Keratinocyte (primary cell): Measurements from ENCODE around the gene TINAGL1.

Source experiments
- EZH2 ChIP-seq: IDR thresholded peaks from one replicate; pipeline ENCODE4 v1.6.1; 2012; ENCODE audit warnings: inconsistent platforms, mild to moderate bottlenecking, low read length, moderate library complexity
- TF ChIP-seq, protein P1 (sequence below), 3 experiments: IDR thresholded peaks in 1 of 3; conservative IDR thresholded peaks in 1 of 3; optimal IDR thresholded peaks in 1 of 3; 2 replicates in 2 of 3; 3 replicates in 1 of 3; pipeline versions ENCODE3 to v1.5.1; 2011; ENCODE audit warnings: low read length in 3 of 3, mild to moderate bottlenecking in 3 of 3, moderate library complexity in 2 of 3, control low read depth in 1 of 3, inconsistent platforms in 1 of 3; ENCODE audit not compliant: insufficient read depth in 2 of 3; ENCODE audit errors: extremely low read depth in 1 of 3

DNA sequence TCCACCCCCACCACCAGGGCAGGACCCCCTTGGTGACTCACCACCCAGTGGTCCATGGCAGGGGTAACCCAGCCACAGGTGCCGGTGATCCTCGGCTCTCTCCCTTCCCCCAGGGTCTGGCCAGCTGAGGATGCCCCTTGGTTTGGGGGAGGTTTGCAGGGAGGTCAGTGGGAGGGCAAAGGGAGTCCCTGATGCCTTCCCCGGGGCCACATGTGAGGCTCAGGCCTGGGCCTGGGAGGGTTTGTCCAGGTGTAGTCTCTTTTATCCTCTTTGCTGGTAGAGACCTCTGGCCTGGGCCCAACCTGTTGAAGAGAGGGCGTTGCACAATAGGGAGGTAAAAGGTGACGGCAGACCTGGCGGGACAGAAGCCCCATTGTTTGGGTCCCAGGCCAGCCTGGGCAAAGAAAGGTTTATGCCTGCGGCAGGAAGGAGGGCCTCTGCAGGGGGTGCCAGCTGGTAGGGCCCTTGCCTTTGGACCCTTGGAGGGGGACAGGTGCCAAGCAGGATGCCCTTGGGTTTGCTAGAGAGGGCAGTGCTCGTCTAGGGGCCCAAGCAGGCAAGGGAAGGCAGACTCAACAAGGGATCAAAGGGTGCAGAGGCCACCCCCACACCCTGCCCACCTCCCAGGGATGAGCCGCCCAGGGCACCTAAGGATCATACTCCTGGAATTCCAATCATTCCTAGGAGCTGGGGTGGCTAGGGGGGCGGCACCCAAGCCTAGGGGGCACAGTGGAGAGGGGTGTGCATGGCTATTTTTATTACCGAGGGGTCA, 760 bp upstream of the TINAGL1 start:
- TF ChIP-seq, protein P1, sequence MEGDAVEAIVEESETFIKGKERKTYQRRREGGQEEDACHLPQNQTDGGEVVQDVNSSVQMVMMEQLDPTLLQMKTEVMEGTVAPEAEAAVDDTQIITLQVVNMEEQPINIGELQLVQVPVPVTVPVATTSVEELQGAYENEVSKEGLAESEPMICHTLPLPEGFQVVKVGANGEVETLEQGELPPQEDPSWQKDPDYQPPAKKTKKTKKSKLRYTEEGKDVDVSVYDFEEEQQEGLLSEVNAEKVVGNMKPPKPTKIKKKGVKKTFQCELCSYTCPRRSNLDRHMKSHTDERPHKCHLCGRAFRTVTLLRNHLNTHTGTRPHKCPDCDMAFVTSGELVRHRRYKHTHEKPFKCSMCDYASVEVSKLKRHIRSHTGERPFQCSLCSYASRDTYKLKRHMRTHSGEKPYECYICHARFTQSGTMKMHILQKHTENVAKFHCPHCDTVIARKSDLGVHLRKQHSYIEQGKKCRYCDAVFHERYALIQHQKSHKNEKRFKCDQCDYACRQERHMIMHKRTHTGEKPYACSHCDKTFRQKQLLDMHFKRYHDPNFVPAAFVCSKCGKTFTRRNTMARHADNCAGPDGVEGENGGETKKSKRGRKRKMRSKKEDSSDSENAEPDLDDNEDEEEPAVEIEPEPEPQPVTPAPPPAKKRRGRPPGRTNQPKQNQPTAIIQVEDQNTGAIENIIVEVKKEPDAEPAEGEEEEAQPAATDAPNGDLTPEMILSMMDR (optimal IDR thresholded peaks at IDR 0.05 in 1 of 3, IDR thresholded peaks at IDR 0.05 in 1 of 3, conservative IDR thresholded peaks at IDR 0.05 in 1 of 3; ENCODE audit: extremely low read depth in 1 of 3, insufficient read depth in 2 of 3, low read length in 3 of 3) = no peak
- no peak for TF ChIP-seq EZH2
